ENCODE data around the gene SNX5.
A peak's percentile ranks its signal among the peaks of the same experiment; 100 is the strongest.

SNX5 gene

GRCh38 chr20:17965042-17965697 lies 3.4 kb downstream of the SNX5 start:
- no peak overlapping the region for H4K8ac ChIP-seq (ENCODE audit: low read depth, low read length)
- H3K4me1 ChIP-seq (ENCODE audit: control insufficient read depth in 1 of 2, insufficient read depth in 2 of 2, low read length in 2 of 2), result peaks cover 6 to 11% of the 10 kb centered on the region in 2 experiments
- peak overlapping the region; percentile 16 for H3K27ac ChIP-seq (ENCODE audit: low read depth, low read length)
- no peak overlapping the region for H2BK5ac ChIP-seq (ENCODE audit: low read depth, low read length, poor library complexity)
- H3K9ac ChIP-seq (ENCODE audit: low read length), result no peak overlapping the region
- H3K9me3 ChIP-seq (ENCODE audit: insufficient read depth, low read depth, low read length), result no peaks in the 10 kb centered on the region
- H3K18ac ChIP-seq (ENCODE audit: low read length), result no peak overlapping the region
- no peak overlapping the region for H3K4me3 ChIP-seq (ENCODE audit: low read depth, low read length)
- H3K79me1 ChIP-seq (ENCODE audit: low read length), result peaks cover 26% of the 10 kb centered on the region
- peak overlapping the region; percentile 72 for H3K4me2 ChIP-seq (ENCODE audit: low read length)
- no peak overlapping the region for H2BK120ac ChIP-seq (ENCODE audit: insufficient read depth, low read length, poor library complexity)
- peaks cover 2 to 6% of the 10 kb centered on the region in 2 experiments for H3K36me3 ChIP-seq (ENCODE audit: control insufficient read depth in 1 of 2, insufficient read depth in 2 of 2, low read length in 2 of 2)
- no peaks in the 10 kb centered on the region for H3K27me3 ChIP-seq (ENCODE audit: insufficient read depth, low read length)
- no peak overlapping the region for H4K12ac ChIP-seq (ENCODE audit: low read depth, low read length)
- DNase-seq, result no peak
- H3K4ac ChIP-seq (ENCODE audit: low read depth, low read length), result peak overlapping the region; percentile 93
- no CpG with 5 or more reads among the region's 9 CpGs for WGBS (ENCODE audit: extremely low coverage, insufficient coverage, insufficient read length)
- no peak overlapping the region for H2AFZ ChIP-seq (ENCODE audit: insufficient read depth, low read length, poor library complexity)
- no peak overlapping the region for H3K14ac ChIP-seq (ENCODE audit: low read length)
- H2BK12ac ChIP-seq (ENCODE audit: low read length), result no peak overlapping the region
- no peak overlapping the region for H4K91ac ChIP-seq (ENCODE audit: low read depth, low read length)
- peaks cover 45% of the 10 kb centered on the region for H3K79me2 ChIP-seq (ENCODE audit: control insufficient read depth, insufficient read depth, low read length, poor library complexity)
- no peak overlapping the region for H3K23ac ChIP-seq (ENCODE audit: low read length)
- no peak overlapping the region for H2AK5ac ChIP-seq (ENCODE audit: low read length)

DNA sequence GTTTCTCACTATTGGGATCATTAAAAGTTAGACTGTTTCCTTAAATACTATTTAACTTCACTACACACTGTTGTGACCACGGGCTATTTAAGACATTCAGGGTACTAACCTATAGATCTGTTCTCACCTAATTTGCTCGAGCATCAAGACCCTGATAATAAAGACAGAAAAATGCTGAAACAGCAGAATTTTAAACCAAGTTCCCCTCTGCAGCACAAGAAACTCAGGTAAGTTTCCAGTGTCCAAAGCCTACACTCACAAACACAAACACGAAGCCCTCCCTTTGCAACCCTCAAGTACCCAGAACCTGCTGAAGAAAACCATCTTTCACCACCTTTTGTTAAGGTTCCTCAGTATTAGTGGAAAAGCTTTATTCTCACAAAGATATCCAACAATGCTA lies 4.0 kb downstream of the SNX5 start:
- H3K27me3 ChIP-seq (ENCODE audit: insufficient read depth, low read length), result no peaks in the 10 kb centered on the region
- H3K79me1 ChIP-seq (ENCODE audit: low read length), result peaks cover 21% of the 10 kb centered on the region
- peak overlapping the region; percentile 93 for H3K4ac ChIP-seq (ENCODE audit: low read depth, low read length)
- no peak overlapping the region for H2BK120ac ChIP-seq (ENCODE audit: insufficient read depth, low read length, poor library complexity)
- H4K8ac ChIP-seq (ENCODE audit: low read depth, low read length), result no peak overlapping the region
- no peak overlapping the region for H2AK5ac ChIP-seq (ENCODE audit: low read length)
- H3K23ac ChIP-seq (ENCODE audit: low read length), result no peak overlapping the region
- peaks cover 44% of the 10 kb centered on the region for H3K79me2 ChIP-seq (ENCODE audit: control insufficient read depth, insufficient read depth, low read length, poor library complexity)
- peaks cover 6 to 7% of the 10 kb centered on the region in 2 experiments for H3K4me1 ChIP-seq (ENCODE audit: control insufficient read depth in 1 of 2, insufficient read depth in 2 of 2, low read length in 2 of 2)
- no peak overlapping the region for H4K12ac ChIP-seq (ENCODE audit: low read depth, low read length)
- no peak overlapping the region for H2BK5ac ChIP-seq (ENCODE audit: low read depth, low read length, poor library complexity)
- H2AFZ ChIP-seq (ENCODE audit: insufficient read depth, low read length, poor library complexity), result no peak overlapping the region
- H3K27ac ChIP-seq (ENCODE audit: low read depth, low read length), result no peak overlapping the region
- no peak overlapping the region for H3K18ac ChIP-seq (ENCODE audit: low read length)
- H3K9ac ChIP-seq (ENCODE audit: low read length), result no peak overlapping the region
- no peak for DNase-seq
- no CpG with 5 or more reads among the region's 3 CpGs for WGBS (ENCODE audit: extremely low coverage, insufficient coverage, insufficient read length)
- no peak overlapping the region for H4K91ac ChIP-seq (ENCODE audit: low read depth, low read length)
- H2BK12ac ChIP-seq (ENCODE audit: low read length), result no peak overlapping the region
- no peak overlapping the region for H3K14ac ChIP-seq (ENCODE audit: low read length)
- H3K9me3 ChIP-seq (ENCODE audit: insufficient read depth, low read depth, low read length), result no peaks in the 10 kb centered on the region
- H3K4me3 ChIP-seq (ENCODE audit: low read depth, low read length), result no peak overlapping the region
- H3K4me2 ChIP-seq (ENCODE audit: low read length), result peak overlapping the region; percentile 11
- peaks cover 2 to 6% of the 10 kb centered on the region in 2 experiments for H3K36me3 ChIP-seq (ENCODE audit: control insufficient read depth in 1 of 2, insufficient read depth in 2 of 2, low read length in 2 of 2)

DNA sequence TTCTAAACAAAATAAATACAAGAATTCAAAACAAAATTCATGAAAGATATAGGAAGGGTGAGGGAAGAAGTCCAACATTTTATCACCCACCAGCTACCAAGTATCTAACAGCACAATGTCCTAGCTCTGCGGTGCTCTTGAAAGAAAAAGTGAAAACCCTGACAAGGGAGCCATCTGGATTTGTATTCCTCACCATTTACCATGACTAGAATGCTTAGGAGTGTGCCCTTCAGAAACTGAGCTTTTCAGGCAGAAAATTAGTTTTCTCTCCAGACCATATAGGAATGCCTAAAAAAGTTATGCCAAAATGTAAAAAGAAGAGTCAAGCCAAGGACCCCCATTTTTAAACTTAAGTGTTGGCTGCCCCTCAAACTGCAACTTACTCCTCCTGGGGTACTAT lies 4.5 kb downstream of the SNX5 start:
- H2AK5ac ChIP-seq (ENCODE audit: low read length), result no peak overlapping the region
- H3K4me3 ChIP-seq (ENCODE audit: low read depth, low read length), result no peak overlapping the region
- no peak overlapping the region for H3K9ac ChIP-seq (ENCODE audit: low read length)
- no peak overlapping the region for H3K14ac ChIP-seq (ENCODE audit: low read length)
- no CpG with 5 or more reads among the region's 1 CpG for WGBS (ENCODE audit: extremely low coverage, insufficient coverage, insufficient read length)
- no peak overlapping the region for H3K4me2 ChIP-seq (ENCODE audit: low read length)
- H2BK120ac ChIP-seq (ENCODE audit: insufficient read depth, low read length, poor library complexity), result no peak overlapping the region
- no peak overlapping the region for H3K23ac ChIP-seq (ENCODE audit: low read length)
- H2BK12ac ChIP-seq (ENCODE audit: low read length), result no peak overlapping the region
- H3K36me3 ChIP-seq (ENCODE audit: control insufficient read depth in 1 of 2, insufficient read depth in 2 of 2, low read length in 2 of 2), result peaks cover 2 to 6% of the 10 kb centered on the region in 2 experiments
- peaks cover 6 to 7% of the 10 kb centered on the region in 2 experiments for H3K4me1 ChIP-seq (ENCODE audit: control insufficient read depth in 1 of 2, insufficient read depth in 2 of 2, low read length in 2 of 2)
- peaks cover 16% of the 10 kb centered on the region for H3K79me1 ChIP-seq (ENCODE audit: low read length)
- H3K18ac ChIP-seq (ENCODE audit: low read length), result no peak overlapping the region
- no peak overlapping the region for H2BK5ac ChIP-seq (ENCODE audit: low read depth, low read length, poor library complexity)
- no peak overlapping the region for H4K12ac ChIP-seq (ENCODE audit: low read depth, low read length)
- no peaks in the 10 kb centered on the region for H3K27me3 ChIP-seq (ENCODE audit: insufficient read depth, low read length)
- peaks cover 41% of the 10 kb centered on the region for H3K79me2 ChIP-seq (ENCODE audit: control insufficient read depth, insufficient read depth, low read length, poor library complexity)
- no peaks in the 10 kb centered on the region for H3K9me3 ChIP-seq (ENCODE audit: insufficient read depth, low read depth, low read length)
- peak overlapping the region; percentile 85 for H3K4ac ChIP-seq (ENCODE audit: low read depth, low read length)
- H2AFZ ChIP-seq (ENCODE audit: insufficient read depth, low read length, poor library complexity), result no peak overlapping the region
- DNase-seq, result no peak
- no peak overlapping the region for H4K91ac ChIP-seq (ENCODE audit: low read depth, low read length)
- H3K27ac ChIP-seq (ENCODE audit: low read depth, low read length), result no peak overlapping the region
- no peak overlapping the region for H4K8ac ChIP-seq (ENCODE audit: low read depth, low read length)

DNA sequence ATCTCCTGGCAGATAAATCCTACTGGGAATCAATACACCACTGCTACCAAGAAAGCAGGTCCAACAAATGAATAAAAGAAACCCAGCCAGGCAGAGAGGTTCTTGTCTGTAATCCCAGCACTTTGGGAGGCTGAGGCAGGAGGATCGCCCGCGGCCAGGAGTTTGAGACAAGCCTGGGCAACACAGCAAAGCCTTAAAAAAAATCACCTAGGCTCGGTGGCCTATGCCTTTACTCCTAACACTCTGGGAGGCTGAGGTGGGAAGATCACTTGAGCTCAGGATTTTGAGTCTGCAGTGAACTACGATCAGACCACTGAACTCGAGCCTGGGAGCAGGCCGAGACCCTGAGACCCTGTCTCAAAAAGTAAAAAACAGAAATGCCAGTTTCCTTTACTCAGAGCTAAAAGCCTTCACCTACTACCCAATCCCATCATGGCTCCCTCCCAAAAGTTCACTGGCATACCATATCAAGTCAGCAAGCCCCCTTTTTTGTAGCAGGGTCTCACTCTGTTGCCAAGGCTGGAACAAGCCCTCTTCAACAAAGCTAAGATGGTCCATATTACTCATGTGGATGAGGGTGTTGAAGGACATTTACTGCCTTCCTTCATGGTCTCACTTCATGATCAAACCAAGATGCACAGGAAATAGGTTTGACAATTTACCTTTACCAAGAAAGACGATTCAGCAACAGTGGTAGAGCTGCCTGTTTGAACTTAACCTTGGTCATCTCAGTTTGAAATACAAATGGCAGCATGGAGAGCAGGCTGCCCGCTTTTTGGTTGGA lies 5.3 kb downstream of the SNX5 start:
- H3K27ac ChIP-seq (ENCODE audit: low read depth, low read length), result no peak overlapping the region
- H3K18ac ChIP-seq (ENCODE audit: low read length), result no peak overlapping the region
- peak overlapping the region; percentile 21 for H2AFZ ChIP-seq (ENCODE audit: insufficient read depth, low read length, poor library complexity)
- H4K12ac ChIP-seq (ENCODE audit: low read depth, low read length), result no peak overlapping the region
- no peak overlapping the region for H3K9ac ChIP-seq (ENCODE audit: low read length)
- H3K14ac ChIP-seq (ENCODE audit: low read length), result no peak overlapping the region
- no peaks in the 10 kb centered on the region for H3K9me3 ChIP-seq (ENCODE audit: insufficient read depth, low read depth, low read length)
- H3K36me3 ChIP-seq (ENCODE audit: control insufficient read depth in 1 of 2, insufficient read depth in 2 of 2, low read length in 2 of 2), result peaks cover 2 to 6% of the 10 kb centered on the region in 2 experiments
- peaks cover 40% of the 10 kb centered on the region for H3K79me2 ChIP-seq (ENCODE audit: control insufficient read depth, insufficient read depth, low read length, poor library complexity)
- WGBS (ENCODE audit: extremely low coverage, insufficient coverage, insufficient read length), result no CpG with 5 or more reads among the region's 9 CpGs
- H3K79me1 ChIP-seq (ENCODE audit: low read length), result peaks cover 12% of the 10 kb centered on the region
- H2BK5ac ChIP-seq (ENCODE audit: low read depth, low read length, poor library complexity), result no peak overlapping the region
- no peak overlapping the region for H3K23ac ChIP-seq (ENCODE audit: low read length)
- H4K8ac ChIP-seq (ENCODE audit: low read depth, low read length), result no peak overlapping the region
- H2AK5ac ChIP-seq (ENCODE audit: low read length), result no peak overlapping the region
- no peak overlapping the region for H2BK120ac ChIP-seq (ENCODE audit: insufficient read depth, low read length, poor library complexity)
- no peak overlapping the region for H4K91ac ChIP-seq (ENCODE audit: low read depth, low read length)
- no peaks in the 10 kb centered on the region for H3K27me3 ChIP-seq (ENCODE audit: insufficient read depth, low read length)
- H3K4ac ChIP-seq (ENCODE audit: low read depth, low read length), result peak overlapping the region; percentile 85
- H2BK12ac ChIP-seq (ENCODE audit: low read length), result no peak overlapping the region
- no peak overlapping the region for H3K4me3 ChIP-seq (ENCODE audit: low read depth, low read length)
- no peak overlapping the region for H3K4me2 ChIP-seq (ENCODE audit: low read length)
- no peak for DNase-seq
- H3K4me1 ChIP-seq (ENCODE audit: control insufficient read depth in 1 of 2, insufficient read depth in 2 of 2, low read length in 2 of 2), result peaks cover 6 to 7% of the 10 kb centered on the region in 2 experiments

All from trophoblast cell (in vitro differentiated cells and primary cell).